Measurements from ENCODE around the gene CFAP92. TPM values are rescaled to one million over a fixed set of nuclear protein-coding genes. Genes with fewer than 3 reads are reported as not detected.

The CFAP92 gene
- total and polyA plus RNA-seq, 4 donors: 1.2 to 4.9 (median 2.7) TPM

DNA sequence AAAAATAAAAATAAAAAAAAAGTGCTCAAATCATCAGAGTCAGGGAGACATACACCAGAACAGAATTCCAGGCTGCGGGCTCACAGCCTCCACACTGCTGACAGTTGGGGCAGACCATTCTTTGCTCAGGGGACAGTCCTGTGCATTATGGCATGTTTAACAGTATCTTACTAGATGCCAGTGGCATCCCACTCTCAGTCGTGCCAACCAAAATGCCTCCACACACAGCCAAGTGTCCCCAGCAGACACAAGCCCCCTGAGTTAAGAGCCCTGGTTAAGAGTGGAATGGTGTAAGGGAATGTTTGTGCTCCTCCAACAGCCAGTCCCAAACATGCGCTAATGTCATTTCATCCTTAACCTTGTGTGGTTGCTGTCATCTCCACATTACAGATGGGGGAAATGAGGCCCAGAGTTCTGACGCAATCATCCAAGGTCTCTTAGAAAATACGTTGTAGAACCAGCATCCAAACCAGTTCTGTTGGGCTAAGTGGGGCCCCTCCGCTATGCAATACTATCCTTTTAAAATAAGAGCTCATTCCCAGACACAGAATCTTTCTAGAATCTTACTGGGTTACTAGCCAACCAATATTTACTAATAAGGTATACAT is 26.0 kb downstream of the CFAP92 start:
- Histone ChIP-seq H3K27me3 (ENCODE audit: control insufficient read depth in 3 of 3, insufficient read depth in 3 of 3, low read length in 2 of 3) (no peaks in the 10 kb centered on the region), H3K4me3 (no peak overlapping the region), H3K36me3 (ENCODE audit: control insufficient read depth in 4 of 4, insufficient read depth in 4 of 4, low read length in 4 of 4) (no peaks in the 10 kb centered on the region), H3K4me1 (ENCODE audit: control insufficient read depth in 5 of 5, insufficient read depth in 5 of 5, low read length in 5 of 5) (peaks cover 0 to 17% (median 2%) of the 10 kb centered on the region in 5 donors), H3K9ac (ENCODE audit: insufficient read depth in 1 of 2, low read length in 2 of 2) (no peak overlapping the region), H3K27ac (ENCODE audit: low read depth in 1 of 2, low read length in 1 of 2) (no peak overlapping the region), H3K9me3 (ENCODE audit: control insufficient read depth in 4 of 4, insufficient read depth in 3 of 4, low read length in 3 of 4) (no peaks in the 10 kb centered on the region)
- 71 to 74% methylated on average over 6 of the region's 6 CpGs for WGBS, 2 donors
- DNase-seq (no peak), ATAC-seq (ENCODE audit: insufficient read depth, low FRiP score) (no peak)
- TF ChIP-seq, protein P1, sequence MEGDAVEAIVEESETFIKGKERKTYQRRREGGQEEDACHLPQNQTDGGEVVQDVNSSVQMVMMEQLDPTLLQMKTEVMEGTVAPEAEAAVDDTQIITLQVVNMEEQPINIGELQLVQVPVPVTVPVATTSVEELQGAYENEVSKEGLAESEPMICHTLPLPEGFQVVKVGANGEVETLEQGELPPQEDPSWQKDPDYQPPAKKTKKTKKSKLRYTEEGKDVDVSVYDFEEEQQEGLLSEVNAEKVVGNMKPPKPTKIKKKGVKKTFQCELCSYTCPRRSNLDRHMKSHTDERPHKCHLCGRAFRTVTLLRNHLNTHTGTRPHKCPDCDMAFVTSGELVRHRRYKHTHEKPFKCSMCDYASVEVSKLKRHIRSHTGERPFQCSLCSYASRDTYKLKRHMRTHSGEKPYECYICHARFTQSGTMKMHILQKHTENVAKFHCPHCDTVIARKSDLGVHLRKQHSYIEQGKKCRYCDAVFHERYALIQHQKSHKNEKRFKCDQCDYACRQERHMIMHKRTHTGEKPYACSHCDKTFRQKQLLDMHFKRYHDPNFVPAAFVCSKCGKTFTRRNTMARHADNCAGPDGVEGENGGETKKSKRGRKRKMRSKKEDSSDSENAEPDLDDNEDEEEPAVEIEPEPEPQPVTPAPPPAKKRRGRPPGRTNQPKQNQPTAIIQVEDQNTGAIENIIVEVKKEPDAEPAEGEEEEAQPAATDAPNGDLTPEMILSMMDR (IDR thresholded peaks at IDR 0.05; ENCODE audit: control extremely low read depth, extremely low read depth): no peak

DNA sequence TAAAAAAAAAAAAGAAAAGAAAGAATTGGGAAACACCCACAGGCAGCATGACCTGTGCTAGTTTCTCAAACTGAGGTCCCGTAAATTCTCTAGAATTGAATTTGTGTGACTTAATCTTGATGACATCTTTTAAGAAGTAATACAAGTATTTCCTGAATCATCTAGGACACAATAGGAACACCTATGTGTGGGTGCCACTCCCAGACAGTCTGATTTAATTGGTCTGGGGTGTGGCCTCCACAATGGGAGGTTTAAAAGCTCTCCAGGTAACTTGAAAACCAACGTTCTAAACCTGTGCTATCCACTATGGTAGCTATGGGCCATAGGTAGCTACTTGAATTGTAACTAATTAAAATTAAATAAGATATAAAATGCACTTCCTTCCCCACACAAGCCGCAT is 28.1 kb downstream of the CFAP92 start:
- TF ChIP-seq, protein P1 (IDR thresholded peaks at IDR 0.05; ENCODE audit: control extremely low read depth, extremely low read depth): no peak
- Histone ChIP-seq H3K27me3 (ENCODE audit: control insufficient read depth in 3 of 3, insufficient read depth in 3 of 3, low read length in 2 of 3) (no peaks in the 10 kb centered on the region), H3K4me3 (no peak overlapping the region), H3K27ac (ENCODE audit: low read depth in 1 of 2, low read length in 1 of 2) (no peak overlapping the region), H3K9ac (ENCODE audit: insufficient read depth in 1 of 2, low read length in 2 of 2) (no peak overlapping the region), H3K36me3 (ENCODE audit: control insufficient read depth in 4 of 4, insufficient read depth in 4 of 4, low read length in 4 of 4) (no peaks in the 10 kb centered on the region), H3K4me1 (ENCODE audit: control insufficient read depth in 5 of 5, insufficient read depth in 5 of 5, low read length in 5 of 5) (peaks cover 0 to 4% (median 0%) of the 10 kb centered on the region in 5 donors), H3K9me3 (ENCODE audit: control insufficient read depth in 4 of 4, insufficient read depth in 3 of 4, low read length in 3 of 4) (no peaks in the 10 kb centered on the region)
- no peak for ATAC-seq (ENCODE audit: insufficient read depth, low FRiP score)
- WGBS, 2 donors: 87 to 88% methylated on average over 3 of the region's 3 CpGs
- no peak for DNase-seq

DNA sequence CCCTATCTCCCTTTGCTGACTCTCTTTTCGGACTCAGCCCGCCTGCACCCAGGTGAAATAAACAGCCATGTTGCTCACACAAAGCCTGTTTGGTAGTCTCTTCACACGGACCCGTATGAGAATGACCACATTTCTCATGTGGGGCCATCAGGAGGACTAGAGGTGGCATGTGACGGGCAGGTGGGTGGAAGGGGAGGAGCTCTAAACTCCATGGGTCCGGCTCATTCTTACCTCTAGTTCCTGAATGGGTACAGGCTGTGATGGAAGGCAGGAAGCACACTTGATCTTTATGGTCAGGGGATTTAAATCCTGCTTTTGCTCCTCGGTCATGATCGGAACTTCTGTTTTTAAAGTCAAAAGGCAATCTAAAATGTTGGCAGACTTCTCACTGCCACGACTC is 28.6 kb downstream of the CFAP92 start:
- Histone ChIP-seq H3K4me3 (no peak overlapping the region), H3K9me3 (ENCODE audit: control insufficient read depth in 4 of 4, insufficient read depth in 3 of 4, low read length in 3 of 4) (no peaks in the 10 kb centered on the region), H3K9ac (ENCODE audit: insufficient read depth in 1 of 2, low read length in 2 of 2) (no peak overlapping the region), H3K27me3 (ENCODE audit: control insufficient read depth in 3 of 3, insufficient read depth in 3 of 3, low read length in 2 of 3) (no peaks in the 10 kb centered on the region), H3K36me3 (ENCODE audit: control insufficient read depth in 4 of 4, insufficient read depth in 4 of 4, low read length in 4 of 4) (no peaks in the 10 kb centered on the region), H3K27ac (ENCODE audit: low read depth in 1 of 2, low read length in 1 of 2) (no peak overlapping the region), H3K4me1 (ENCODE audit: control insufficient read depth in 5 of 5, insufficient read depth in 5 of 5, low read length in 5 of 5) (no peaks in the 10 kb centered on the region)
- DNase-seq: no peak
- TF ChIP-seq, protein P1 (IDR thresholded peaks at IDR 0.05; ENCODE audit: control extremely low read depth, extremely low read depth): no peak
- 88 to 91% methylated on average over 8 to 9 of the region's 9 CpGs for WGBS, 2 donors
- no peak for ATAC-seq (ENCODE audit: insufficient read depth, low FRiP score)

DNA sequence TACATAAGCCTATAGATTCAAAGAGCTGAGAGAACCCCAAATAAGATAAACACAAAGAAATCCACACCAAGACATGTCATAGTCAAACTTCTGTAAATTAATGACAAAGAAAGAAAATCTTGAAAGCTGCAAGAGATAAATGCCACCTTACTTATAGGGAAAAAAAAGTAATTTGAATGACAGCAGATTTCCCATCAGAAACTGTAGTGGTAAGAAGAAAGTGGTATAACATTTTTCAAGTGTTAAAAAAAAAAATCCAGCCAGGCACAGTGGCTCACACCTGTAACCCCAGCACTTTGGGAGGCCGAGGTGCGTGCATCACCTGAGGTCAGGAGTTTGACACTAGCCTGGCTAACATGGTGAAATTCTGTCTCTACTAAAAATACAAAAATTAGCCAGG is 37.4 kb downstream of the CFAP92 start:
- no peak for DNase-seq
- Histone ChIP-seq H3K4me1 (ENCODE audit: control insufficient read depth in 5 of 5, insufficient read depth in 5 of 5, low read length in 5 of 5) (no peaks in the 10 kb centered on the region), H3K36me3 (ENCODE audit: control insufficient read depth in 4 of 4, insufficient read depth in 4 of 4, low read length in 4 of 4) (no peaks in the 10 kb centered on the region), H3K27me3 (ENCODE audit: control insufficient read depth in 3 of 3, insufficient read depth in 3 of 3, low read length in 2 of 3) (no peaks in the 10 kb centered on the region), H3K9me3 (ENCODE audit: control insufficient read depth in 4 of 4, insufficient read depth in 3 of 4, low read length in 3 of 4) (no peaks in the 10 kb centered on the region), H3K9ac (ENCODE audit: insufficient read depth in 1 of 2, low read length in 2 of 2) (no peak overlapping the region), H3K27ac (ENCODE audit: low read depth in 1 of 2, low read length in 1 of 2) (no peak overlapping the region), H3K4me3 (no peak overlapping the region)
- no peak for ATAC-seq (ENCODE audit: insufficient read depth, low FRiP score)
- 96 to 97% methylated on average over 2 of the region's 2 CpGs for WGBS, 2 donors
- TF ChIP-seq, protein P1 (IDR thresholded peaks at IDR 0.05; ENCODE audit: control extremely low read depth, extremely low read depth): no peak

All from lung (tissue), 12 donors.